ENCODE results near the gene HBG2.

- no peak for TF ChIP-seq SREBF1 (IDR thresholded peaks at IDR 0.05; ENCODE audit: low read length)
- TF ChIP-seq CHD2 (IDR thresholded peaks at IDR 0.05; ENCODE audit: borderline replicate concordance, low read depth, low read length): no peak
- no peak for TF ChIP-seq MAX (IDR thresholded peaks at IDR 0.05; ENCODE audit: low read depth, low read length)
- no peak for TF ChIP-seq USF1 (IDR thresholded peaks at IDR 0.05; ENCODE audit: borderline replicate concordance, extremely low read length, insufficient read depth, low read depth, low read length)
- TF ChIP-seq POLR2A (IDR thresholded peaks at IDR 0.05; ENCODE audit: low read depth, low read length): no peak
- TF ChIP-seq MYC (IDR thresholded peaks at IDR 0.05; ENCODE audit: insufficient read depth, insufficient read length, insufficient replicate concordance, low read length, severe bottlenecking): no peak
Measured at GRCh38 chr11:5226732-5227310, 27.8 kb downstream of the HBG2 start, which contains the start of gene HBB.

Data from GM12878 (cell line).